Right atrium auricular region (tissue), 2 donors: ENCODE measurements around the gene LRMDA. TPM values are rescaled to one million over a fixed set of nuclear protein-coding genes. Genes with fewer than 3 reads are reported as not detected.
A peak's percentile ranks its signal among the peaks of the same experiment; 100 is the strongest.

ENCODE experiments used
- DNase-seq: peaks from one replicate; pipeline ENCODE4 v3.0.0-alpha.2; 2019; ENCODE audit warnings: low spot score
- H3K27ac ChIP-seq, 2 donors: fragments of 200-600 bp; sonication (generic); 1 replicate in 1 of 2; 2 replicates in 1 of 2; pipeline ENCODE4 v1.5.1; 2016 to 2019
- H3K27me3 ChIP-seq, 2 donors: fragments of 200-600 bp; sonication (generic); one replicate each; pipeline versions ENCODE4 v1.5.1 to v1.6.0; 2017 to 2019
- H3K36me3 ChIP-seq: fragments of 200-600 bp; sonication (generic); one replicate; pipeline ENCODE4 v1.5.1; 2016
- H3K4me1 ChIP-seq, 2 donors: fragments of 200-600 bp; sonication (generic); one replicate each; pipeline versions ENCODE4 v1.5.1 to v1.6.0; 2017 to 2019
- H3K4me3 ChIP-seq, 2 donors: fragments of 200-600 bp; sonication (generic); 1 replicate in 1 of 2; 2 replicates in 1 of 2; pipeline ENCODE4 v1.5.1; 2017 to 2019; ENCODE audit warnings: mild to moderate bottlenecking in 1 of 2, moderate library complexity in 1 of 2
- H3K9me3 ChIP-seq, 2 donors: fragments of 200-600 bp; sonication (generic); one replicate each; pipeline ENCODE4 v1.5.1; 2019
- CTCF ChIP-seq, 2 donors: fragments of 200-600 bp; sonication (generic); IDR thresholded peaks; one replicate each; pipeline ENCODE4 v1.5.1; 2019; ENCODE audit warnings: antibody characterized with exemption in 2 of 2
- total RNA-seq, 2 donors: library from RNA; depleted of rRNA; stranded (reverse); fragments of >200 nt; gene quantifications; one replicate each; pipeline ENCODE4 v1.1.0, GENCODE V29; 2016

LRMDA gene
- total RNA-seq, 2 donors from 2014 or later, result 6.1 to 19.1 TPM

GRCh38 chr10:76397181-76398042, 966.0 kb downstream of the LRMDA start:
- Histone ChIP-seq H3K4me1 (peaks cover 0 to 54% of the 10 kb centered on the region in 2 donors), H3K27me3 (no peaks in the 10 kb centered on the region), H3K9me3 (no peaks in the 10 kb centered on the region), H3K4me3 (no peak overlapping the region), H3K27ac (peak overlapping the region; percentile 39 to 78), H3K36me3 (no peaks in the 10 kb centered on the region)
- DNase-seq, result no peak
- TF ChIP-seq CTCF (IDR thresholded peaks at IDR 0.05), result no peak

- H3K4me1 ChIP-seq, result peaks cover 0 to 54% of the 10 kb centered on the region in 2 donors
- no peaks in the 10 kb centered on the region for H3K9me3 ChIP-seq
- no peaks in the 10 kb centered on the region for H3K36me3 ChIP-seq
- no peak for TF ChIP-seq CTCF (IDR thresholded peaks at IDR 0.05)
- DNase-seq, result no peak
- no peaks in the 10 kb centered on the region for H3K27me3 ChIP-seq
- no peak overlapping the region for H3K4me3 ChIP-seq
- H3K27ac ChIP-seq, result peak overlapping the region; percentile 39 to 78
Observed at GRCh38 chr10:76398043-76398710, 966.8 kb downstream of the LRMDA start.

- Histone ChIP-seq H3K4me1 (peaks cover 0 to 52% of the 10 kb centered on the region in 2 donors), H3K9me3 (no peaks in the 10 kb centered on the region), H3K27me3 (no peaks in the 10 kb centered on the region), H3K4me3 (no peak overlapping the region), H3K27ac (no peak overlapping the region), H3K36me3 (no peaks in the 10 kb centered on the region)
- no peak for TF ChIP-seq CTCF (IDR thresholded peaks at IDR 0.05)
- DNase-seq, result no peak
Observed at GRCh38 chr10:76399226-76399625, 967.8 kb downstream of the LRMDA start.

GRCh38 chr10:76401006-76401405, 969.6 kb downstream of the LRMDA start:
- no peak for DNase-seq
- Histone ChIP-seq H3K27me3 (no peaks in the 10 kb centered on the region), H3K27ac (no peak overlapping the region), H3K4me1 (peaks cover 0 to 41% of the 10 kb centered on the region in 2 donors), H3K9me3 (peaks cover 0 to 6% of the 10 kb centered on the region in 2 donors), H3K36me3 (no peaks in the 10 kb centered on the region), H3K4me3 (no peak overlapping the region)
- no peak for TF ChIP-seq CTCF (IDR thresholded peaks at IDR 0.05)

GRCh38 chr10:76403912-76404311, 972.5 kb downstream of the LRMDA start:
- peak overlapping the region in 1 of 2 donors; percentile 15 for H3K27ac ChIP-seq
- no peaks in the 10 kb centered on the region for H3K27me3 ChIP-seq
- peak; percentile 62 for DNase-seq
- H3K4me1 ChIP-seq, result peaks cover 0 to 20% of the 10 kb centered on the region in 2 donors
- TF ChIP-seq CTCF (IDR thresholded peaks at IDR 0.05), result no peak
- H3K4me3 ChIP-seq, result no peak overlapping the region
- peaks cover 0 to 6% of the 10 kb centered on the region in 2 donors for H3K9me3 ChIP-seq
- no peaks in the 10 kb centered on the region for H3K36me3 ChIP-seq
